Measurements from ENCODE around the gene GRB10. TPM values are rescaled to one million over a fixed set of nuclear protein-coding genes. Genes with fewer than 3 reads are reported as not detected.

The GRB10 gene
- total and polyA plus RNA-seq, 2 of the 8 experiments (the other 6 are each of a cell fraction or from before 2014, with no cell fraction given), result 35.7 to 97.0 TPM

GRCh38 chr7:50720295-50720694, 62.4 kb downstream of the GRB10 start (continued):
- TF ChIP-seq CHD7 (IDR thresholded peaks at IDR 0.05; ENCODE audit: insufficient replicate concordance, low read length) (no peak), CTCF (IDR thresholded peaks at IDR 0.05; ENCODE audit: control extremely low read depth in 1 of 3, insufficient read depth in 1 of 3, low read depth in 1 of 3, low read length in 3 of 3) (no peak), CBX8 (IDR thresholded peaks at IDR 0.05; ENCODE audit: borderline replicate concordance, low read depth, low read length) (no peak), POLR2AphosphoS5 (IDR thresholded peaks at IDR 0.05; ENCODE audit: low read depth, low read length) (no peak), TEAD4 (IDR thresholded peaks at IDR 0.05; ENCODE audit: low read depth, low read length) (no peak), EGR1 (IDR thresholded peaks at IDR 0.05; ENCODE audit: borderline replicate concordance, low read depth, low read length) (no peak), CREB1 (IDR thresholded peaks at IDR 0.05) (no peak), CHD1 (IDR thresholded peaks at IDR 0.05; ENCODE audit: low read depth, low read length) (no peak), FOSL1 (IDR thresholded peaks at IDR 0.05; ENCODE audit: insufficient read depth, low read depth, low read length) (no peak)

Data from H1 (cell line).